Nephron (organoid): ENCODE measurements around the gene RAVER2.
"Not testable (repeated sequence)": the region's sequence is repeated elsewhere in the genome, so short reads cannot be mapped to it uniquely, and the experiment has no call there.

Experiments used
- H3K27ac Mint-ChIP-seq, 3 experiments: 2 replicates each; pipeline ENCODE4 v1.8.0; 2020; ENCODE audit warnings: mixed read lengths in 3 of 3, mild to moderate bottlenecking in 2 of 3, moderate library complexity in 1 of 3
- H3K27me3 Mint-ChIP-seq: 2 replicates; pipeline ENCODE4 v1.8.0; 2021; ENCODE audit warnings: low read depth, mild to moderate bottlenecking, moderate library complexity, mixed read lengths
- H3K36me3 Mint-ChIP-seq: 2 replicates; pipeline ENCODE4 v1.8.0; 2020; ENCODE audit warnings: low read depth, mixed read lengths
- H3K4me1 Mint-ChIP-seq: 2 replicates; pipeline ENCODE4 v1.8.0; 2020; ENCODE audit warnings: mixed read lengths
- H3K4me3 Mint-ChIP-seq, 3 experiments: 2 replicates each; pipeline ENCODE4 v1.8.0; 2020; ENCODE audit warnings: mild to moderate bottlenecking in 3 of 3, mixed read lengths in 3 of 3, moderate library complexity in 2 of 3
- H3K9me3 Mint-ChIP-seq: 2 replicates; pipeline ENCODE4 v1.8.0; 2020; ENCODE audit warnings: mixed read lengths
- TF ChIP-seq, protein P1 (sequence below), 3 experiments: fragments of 200-600 bp; sonication (generic); IDR thresholded peaks; one replicate each; pipeline ENCODE4 v1.5.0; 2021; ENCODE audit warnings: antibody characterized with exemption in 3 of 3; ENCODE audit not compliant: unreplicated experiment in 3 of 3

The RAVER2 gene

DNA sequence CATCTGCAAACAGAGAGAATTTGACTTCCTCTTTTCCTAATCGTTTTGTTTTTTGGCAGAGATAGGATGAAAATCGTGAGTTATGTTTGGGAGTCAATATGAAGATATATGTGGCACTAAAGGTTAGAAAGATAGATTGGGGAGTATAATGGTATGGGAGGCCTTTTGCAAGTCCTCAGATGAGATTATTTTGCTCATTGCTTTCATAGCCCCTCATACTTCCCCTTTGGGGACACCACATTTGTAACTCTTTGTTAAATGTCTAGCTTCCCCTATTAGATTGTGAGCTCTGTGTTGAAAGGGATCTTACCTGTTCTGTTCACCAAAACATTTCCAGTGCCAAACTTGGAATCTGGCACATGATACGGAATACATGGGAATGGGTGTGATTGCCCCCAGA is 30.2 kb downstream of the RAVER2 start:
- Mint-ChIP-seq H3K27me3 (no peaks in the 10 kb centered on the region), H3K27ac (no peak overlapping the region), H3K4me3 (no peak overlapping the region), H3K4me1 (no peaks in the 10 kb centered on the region), H3K36me3 (peaks cover 52% of the 10 kb centered on the region), H3K9me3 (peaks cover 24% of the 10 kb centered on the region)
- TF ChIP-seq, protein P1, sequence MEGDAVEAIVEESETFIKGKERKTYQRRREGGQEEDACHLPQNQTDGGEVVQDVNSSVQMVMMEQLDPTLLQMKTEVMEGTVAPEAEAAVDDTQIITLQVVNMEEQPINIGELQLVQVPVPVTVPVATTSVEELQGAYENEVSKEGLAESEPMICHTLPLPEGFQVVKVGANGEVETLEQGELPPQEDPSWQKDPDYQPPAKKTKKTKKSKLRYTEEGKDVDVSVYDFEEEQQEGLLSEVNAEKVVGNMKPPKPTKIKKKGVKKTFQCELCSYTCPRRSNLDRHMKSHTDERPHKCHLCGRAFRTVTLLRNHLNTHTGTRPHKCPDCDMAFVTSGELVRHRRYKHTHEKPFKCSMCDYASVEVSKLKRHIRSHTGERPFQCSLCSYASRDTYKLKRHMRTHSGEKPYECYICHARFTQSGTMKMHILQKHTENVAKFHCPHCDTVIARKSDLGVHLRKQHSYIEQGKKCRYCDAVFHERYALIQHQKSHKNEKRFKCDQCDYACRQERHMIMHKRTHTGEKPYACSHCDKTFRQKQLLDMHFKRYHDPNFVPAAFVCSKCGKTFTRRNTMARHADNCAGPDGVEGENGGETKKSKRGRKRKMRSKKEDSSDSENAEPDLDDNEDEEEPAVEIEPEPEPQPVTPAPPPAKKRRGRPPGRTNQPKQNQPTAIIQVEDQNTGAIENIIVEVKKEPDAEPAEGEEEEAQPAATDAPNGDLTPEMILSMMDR (IDR thresholded peaks at IDR 0.05; ENCODE audit: unreplicated experiment in 3 of 3), result no peak

DNA sequence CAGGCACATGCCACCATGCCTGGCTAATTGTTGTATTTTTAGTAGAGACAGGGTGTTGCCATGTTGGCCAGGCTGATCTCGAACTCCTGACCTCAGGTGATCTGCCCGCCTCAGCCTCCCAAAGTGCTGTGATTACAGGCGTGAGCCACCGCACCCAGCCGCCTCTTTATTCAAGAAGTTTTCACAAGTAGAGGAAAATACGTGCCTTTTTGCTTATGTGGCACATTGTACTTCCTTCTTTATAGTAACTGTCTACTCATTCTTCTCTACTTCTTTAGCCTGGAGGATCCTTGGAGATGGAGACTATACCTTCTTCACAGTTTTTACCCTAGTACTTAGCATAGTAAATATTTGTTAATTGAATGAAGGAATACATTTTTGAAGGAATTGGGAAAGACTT is 37.2 kb downstream of the RAVER2 start:
- H3K36me3 Mint-ChIP-seq, result peaks cover 44% of the 10 kb centered on the region
- H3K4me3 Mint-ChIP-seq, H3K27ac Mint-ChIP-seq, H3K4me1 Mint-ChIP-seq, H3K27me3 Mint-ChIP-seq, H3K9me3 Mint-ChIP-seq: not testable (repeated sequence)

GRCh38 chr1:64782848-64783247 is 38.0 kb downstream of the RAVER2 start:
- H3K27ac Mint-ChIP-seq, H3K27me3 Mint-ChIP-seq, H3K4me1 Mint-ChIP-seq: not testable (repeated sequence)

DNA sequence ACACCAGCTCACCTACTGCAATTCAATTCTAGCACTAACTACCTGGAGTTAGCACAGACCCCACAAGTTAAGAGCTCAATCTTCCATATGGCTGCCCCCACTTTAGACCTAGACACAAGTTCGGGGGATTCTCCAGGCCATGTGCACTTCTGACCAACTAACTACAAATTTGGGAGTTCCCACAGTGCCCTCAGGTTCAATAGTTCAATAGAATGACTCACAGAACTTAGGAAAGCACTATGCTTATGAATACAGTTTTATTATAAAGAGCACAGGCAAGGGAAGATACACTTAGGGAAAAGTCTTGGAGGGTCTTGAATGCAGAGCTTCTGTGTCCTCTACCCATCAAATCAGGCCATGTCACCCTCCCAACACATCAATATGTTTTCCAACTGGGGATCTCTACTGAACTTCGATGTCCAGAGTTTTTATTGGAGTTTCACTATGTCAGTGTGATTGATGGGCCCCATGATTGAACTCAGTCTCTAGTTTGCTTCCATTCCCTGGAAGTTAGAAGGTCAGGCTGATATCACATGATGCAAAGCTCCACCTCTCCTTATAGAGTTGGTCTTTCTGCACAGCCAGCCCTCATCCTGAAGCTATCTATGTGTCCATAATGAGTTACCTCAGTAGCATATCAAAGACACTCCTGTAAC is 46.1 kb downstream of the RAVER2 start:
- TF ChIP-seq, protein P1 (IDR thresholded peaks at IDR 0.05; ENCODE audit: unreplicated experiment in 3 of 3), result no peak
- Mint-ChIP-seq H3K36me3 (peaks cover 55% of the 10 kb centered on the region), H3K4me1 (no peaks in the 10 kb centered on the region), H3K4me3 (no peak overlapping the region), H3K27ac (no peak overlapping the region), H3K27me3 (no peaks in the 10 kb centered on the region), H3K9me3 (peaks cover 10% of the 10 kb centered on the region)

More at GRCh38 chr1:64782848-64783247, 38.0 kb downstream of the RAVER2 start:
- not testable (repeated sequence) for H3K4me3 Mint-ChIP-seq, H3K9me3 Mint-ChIP-seq
- H3K36me3 Mint-ChIP-seq, result peaks cover 47% of the 10 kb centered on the region

- TF ChIP-seq, protein P1 (IDR thresholded peaks at IDR 0.05; ENCODE audit: unreplicated experiment in 3 of 3), result no peak
- no peaks in the 10 kb centered on the region for H3K27me3 Mint-ChIP-seq
- no peaks in the 10 kb centered on the region for H3K4me1 Mint-ChIP-seq
- H3K27ac Mint-ChIP-seq, result no peak overlapping the region
- H3K36me3 Mint-ChIP-seq, result peaks cover 33% of the 10 kb centered on the region
- H3K9me3 Mint-ChIP-seq, result peaks cover 5% of the 10 kb centered on the region
- H3K4me3 Mint-ChIP-seq, result no peak overlapping the region
Observed at GRCh38 chr1:64798872-64799271, 54.0 kb downstream of the RAVER2 start.

GRCh38 chr1:64801851-64802523 is 57.1 kb downstream of the RAVER2 start:
- no peak overlapping the region for H3K27ac Mint-ChIP-seq
- peaks cover 33% of the 10 kb centered on the region for H3K36me3 Mint-ChIP-seq
- peaks cover 4% of the 10 kb centered on the region for H3K9me3 Mint-ChIP-seq
- TF ChIP-seq, protein P1 (IDR thresholded peaks at IDR 0.05; ENCODE audit: unreplicated experiment in 3 of 3), result no peak
- no peaks in the 10 kb centered on the region for H3K4me1 Mint-ChIP-seq
- H3K27me3 Mint-ChIP-seq, result no peaks in the 10 kb centered on the region
- H3K4me3 Mint-ChIP-seq, result no peak overlapping the region

- Mint-ChIP-seq H3K27me3 (no peaks in the 10 kb centered on the region), H3K4me1 (no peaks in the 10 kb centered on the region), H3K4me3 (no peak overlapping the region), H3K36me3 (peaks cover 23% of the 10 kb centered on the region), H3K27ac (no peak overlapping the region), H3K9me3 (no peaks in the 10 kb centered on the region)
- TF ChIP-seq, protein P1 (IDR thresholded peaks at IDR 0.05; ENCODE audit: unreplicated experiment in 3 of 3), result no peak
Observed at GRCh38 chr1:64809309-64809708, 64.4 kb downstream of the RAVER2 start.
